ENCODE measurements around the gene CLDN5.

GRCh38 chr22:19506212-19506611 is 18.0 kb downstream of the CLDN5 start:
- TF ChIP-seq CTCF (conservative IDR thresholded peaks at IDR 0.05; ENCODE audit: low read depth, low read length) (no peak), EZH2 (IDR thresholded peaks at IDR 0.05; ENCODE audit: low read length, unreplicated experiment) (no peak)

All from PC-3 (cell line).